HG02642 (cell line): Measurements from ENCODE around the gene IBTK.
"Not testable (repeated sequence)": the region's sequence is repeated elsewhere in the genome, so short reads cannot be mapped to it uniquely, and the experiment has no call there.

Source experiments
- ATAC-seq: cut with Tn5 transposase; IDR thresholded peaks from one replicate; pipeline ENCODE4 v1.9.1; 2021; ENCODE audit warnings: mild to moderate bottlenecking; ENCODE audit not compliant: unreplicated experiment, poor library complexity

The IBTK gene

GRCh38 chr6:82247505-82248272 lies at the start of gene IBTK:
Gene IBTK, minus strand, starts transcription at chr6:82247744. Its CDS starts 7,258 bp downstream, at chr6:82240486.
- peak; percentile 92 for ATAC-seq

- ATAC-seq: no peak
Observed at GRCh38 chr6:82283771-82284410, 36.3 kb upstream of the IBTK start.

GRCh38 chr6:82281550-82281949 lies 34.0 kb upstream of the IBTK start:
- ATAC-seq: not testable (repeated sequence)

- ATAC-seq: no peak
Observed at GRCh38 chr6:82277686-82278085, 30.1 kb upstream of the IBTK start.

- ATAC-seq: no peak
Observed at GRCh38 chr6:82275686-82276085, 28.1 kb upstream of the IBTK start.

- ATAC-seq: no peak
Observed at GRCh38 chr6:82273295-82273694, 25.8 kb upstream of the IBTK start.

GRCh38 chr6:82270881-82271635 lies 23.5 kb upstream of the IBTK start:
- ATAC-seq: peak; percentile 63

- no peak for ATAC-seq
Observed at GRCh38 chr6:82268301-82268846, 20.8 kb upstream of the IBTK start.

- ATAC-seq: no peak
Observed at GRCh38 chr6:82264824-82265223, 17.3 kb upstream of the IBTK start.

GRCh38 chr6:82264321-82264720 lies 16.8 kb upstream of the IBTK start:
- ATAC-seq: no peak

- no peak for ATAC-seq
Observed at GRCh38 chr6:82263916-82264315, 16.4 kb upstream of the IBTK start.

- ATAC-seq: no peak
Observed at GRCh38 chr6:82260997-82261732, 13.6 kb upstream of the IBTK start.

GRCh38 chr6:82259389-82259788 lies 11.8 kb upstream of the IBTK start:
- ATAC-seq: no peak

GRCh38 chr6:82257088-82257774 lies 9.7 kb upstream of the IBTK start:
- ATAC-seq: no peak

GRCh38 chr6:82254722-82255121 lies 7.2 kb upstream of the IBTK start:
- not testable (repeated sequence) for ATAC-seq

GRCh38 chr6:82251942-82252341 lies 4.4 kb upstream of the IBTK start:
- ATAC-seq: no peak

GRCh38 chr6:82249381-82250253 lies 2.1 kb upstream of the IBTK start:
- ATAC-seq: no peak

- peak; percentile 42 for ATAC-seq
Observed at GRCh38 chr6:82248273-82248735, 760 bp upstream of the IBTK start.
